B cell (primary cell): Measurements from ENCODE around the gene NBDY. TPM values are rescaled to one million over a fixed set of nuclear protein-coding genes. Genes with fewer than 3 reads are reported as not detected.

Experiments
- ATAC-seq: fragments of 200-7000 bp; cut with Tn5 transposase; one replicate; pipeline ENCODE4 v1.10.0; 2021; ENCODE audit warnings: low read depth, mild to moderate bottlenecking, moderate number of reproducible peaks, moderate library complexity
- CTCF ChIA-PET: fragments of 350-600 bp; sonication (Branson Sonifier 250); formaldehyde crosslinking; loops from one replicate; lab custom pipeline; 2021; ENCODE audit warnings: antibody characterized with exemption, inconsistent platforms; lab: Charles Lee
- POLR2A ChIA-PET: fragments of 350-600 bp; sonication (Branson Sonifier 250); formaldehyde crosslinking; loops from one replicate; lab custom pipeline; 2021; ENCODE audit warnings: antibody characterized with exemption; lab: Charles Lee
- DNase-seq: peaks from one replicate; pipeline ENCODE4 v3.0.0; 2013
- H2AFZ ChIP-seq: 2 replicates; pipeline ENCODE4 v1.6.1; 2012; ENCODE audit warnings: mild to moderate bottlenecking, low read depth, low read length; ENCODE audit not compliant: insufficient read depth, poor library complexity, severe bottlenecking
- H3K27ac ChIP-seq, 2 donors: 1 replicate in 1 of 2; 2 replicates in 1 of 2; pipeline ENCODE4 v1.5.1; 2012 to 2013; ENCODE audit warnings: low read length in 2 of 2, mild to moderate bottlenecking in 2 of 2, moderate library complexity in 1 of 2
- H3K27me3 ChIP-seq, 4 experiments: fragments of 200-600 bp in 1 of 4; sonication (generic) in 1 of 4; replicated peaks in 1 of 4; 1 replicate in 2 of 4; 2 replicates in 2 of 4; pipeline versions ENCODE4 v1.6.1 to v1.7.0; 2013 to 2016; ENCODE audit warnings: low read length in 3 of 4, mild to moderate bottlenecking in 2 of 4, mixed read lengths in 1 of 4, moderate library complexity in 1 of 4; ENCODE audit not compliant: insufficient read depth in 4 of 4, control insufficient read depth in 3 of 4; ENCODE audit errors: control extremely low read depth in 1 of 4
- H3K36me3 ChIP-seq, 2 experiments: replicated peaks in 1 of 2; 1 replicate in 1 of 2; 2 replicates in 1 of 2; pipeline versions ENCODE4 v1.6.1 to v1.7.1; 2013; ENCODE audit warnings: low read length in 1 of 2; ENCODE audit not compliant: insufficient read depth in 2 of 2, control insufficient read depth in 1 of 2; ENCODE audit errors: control extremely low read depth in 1 of 2, extremely low read depth in 1 of 2
- H3K4me1 ChIP-seq, 2 donors: fragments of 200-600 bp in 1 of 2; sonication (generic) in 1 of 2; 1 replicate in 1 of 2; 2 replicates in 1 of 2; pipeline versions ENCODE4 v1.5.1 to v1.6.1; 2013 to 2017; ENCODE audit warnings: low read length in 2 of 2; ENCODE audit not compliant: control insufficient read depth in 2 of 2, insufficient read depth in 2 of 2
- H3K4me2 ChIP-seq: replicated peaks from 2 replicates; pipeline ENCODE3; 2012; ENCODE audit warnings: mild to moderate bottlenecking, low read depth, low read length; ENCODE audit not compliant: poor library complexity, severe bottlenecking
- H3K4me3 ChIP-seq, 5 experiments: fragments of 200-600 bp in 1 of 5; sonication (generic) in 1 of 5; 1 replicate in 3 of 5; 2 replicates in 2 of 5; pipeline versions ENCODE4 v1.5.1 to v1.7.0; 2011 to 2016; ENCODE audit warnings: low read length in 4 of 5, mild to moderate bottlenecking in 4 of 5, low read depth in 2 of 5, control low read depth in 1 of 5, moderate library complexity in 1 of 5; ENCODE audit not compliant: insufficient read depth in 1 of 5; ENCODE audit errors: control extremely low read depth in 1 of 5, extremely low read depth in 1 of 5
- H3K79me2 ChIP-seq: fragments of 200-600 bp; sonication (generic); one replicate; pipeline ENCODE4 v1.6.0; 2016; ENCODE audit warnings: low read length; ENCODE audit not compliant: control insufficient read depth, insufficient read depth
- H3K9ac ChIP-seq: fragments of 200-600 bp; sonication (generic); 2 replicates; pipeline ENCODE4 v1.6.1; 2017; ENCODE audit warnings: mild to moderate bottlenecking, low read length, moderate library complexity
- H3K9me3 ChIP-seq, 3 donors: one replicate each; pipeline versions ENCODE4 v1.6.1 to v1.7.1; 2013; ENCODE audit warnings: low read length in 2 of 3; ENCODE audit not compliant: control insufficient read depth in 2 of 3, insufficient read depth in 1 of 3; ENCODE audit errors: control extremely low read depth in 1 of 3
- H4K20me1 ChIP-seq: 2 replicates; pipeline ENCODE4 v1.6.0; 2012; ENCODE audit warnings: mild to moderate bottlenecking, low read length; ENCODE audit not compliant: insufficient read depth, control insufficient read depth, poor library complexity, severe bottlenecking
- H3K27ac Mint-ChIP-seq: one replicate; pipeline ENCODE4 v1.8.0; 2021; ENCODE audit warnings: mixed read lengths
- H3K27me3 Mint-ChIP-seq: one replicate; pipeline ENCODE4 v1.8.0; 2021; ENCODE audit warnings: mixed read lengths
- H3K4me1 Mint-ChIP-seq: one replicate; pipeline ENCODE4 v1.8.0; 2021; ENCODE audit warnings: mixed read lengths
- H3K4me3 Mint-ChIP-seq: one replicate; pipeline ENCODE4 v1.8.0; 2021; ENCODE audit warnings: mixed read lengths
- H3K9me3 Mint-ChIP-seq: one replicate; pipeline ENCODE4 v1.8.0; 2022; ENCODE audit warnings: mixed read lengths; ENCODE audit not compliant: insufficient read depth
- EZH2 ChIP-seq: IDR thresholded peaks from 2 replicates; pipeline ENCODE4 v1.6.1; 2012; ENCODE audit warnings: borderline replicate concordance, low read depth, mild to moderate bottlenecking, moderate library complexity, low read length; ENCODE audit not compliant: insufficient read depth, poor library complexity, severe bottlenecking
- WGBS: methylation state at CpG from one replicate; pipeline ENCODE4 v1.1.5; 2013; ENCODE audit warnings: missing lambda C conversion rate; ENCODE audit not compliant: insufficient coverage; 5-methylcytosine and 5-hydroxymethylcytosine counted together
- intact Hi-C: fragments of 100-400 bp; cut with micrococcal nuclease; formaldehyde crosslinking; loops from one replicate; pipeline ENCODE4 v1.10.0; 2022
- polyA plus RNA-seq: library from polyadenylated mRNA; depleted of rRNA; stranded (reverse); fragments of >200 nt; gene quantifications from 2 replicates; pipeline ENCODE4 v1.2.3, GENCODE V29; 2012
- total RNA-seq, 2 donors: library from RNA; stranded (reverse); fragments of 120-200 nt in 1 of 2; gene quantifications; 1 replicate in 1 of 2; 2 replicates in 1 of 2; pipeline versions ENCODE4 v1.2.3 to v1.2.4, GENCODE V29; 2013 to 2022
- TF ChIP-seq, protein P1 (sequence below): fragments of 200-600 bp; IDR thresholded peaks from one replicate; pipeline ENCODE4 v1.8.0; 2022; ENCODE audit warnings: antibody characterized with exemption, mild to moderate bottlenecking

Gene NBDY
- total and polyA plus RNA-seq, 2 donors (not counting 1 experiment from before 2014, with no cell fraction given) = 26.7 to 36.5 TPM

DNA sequence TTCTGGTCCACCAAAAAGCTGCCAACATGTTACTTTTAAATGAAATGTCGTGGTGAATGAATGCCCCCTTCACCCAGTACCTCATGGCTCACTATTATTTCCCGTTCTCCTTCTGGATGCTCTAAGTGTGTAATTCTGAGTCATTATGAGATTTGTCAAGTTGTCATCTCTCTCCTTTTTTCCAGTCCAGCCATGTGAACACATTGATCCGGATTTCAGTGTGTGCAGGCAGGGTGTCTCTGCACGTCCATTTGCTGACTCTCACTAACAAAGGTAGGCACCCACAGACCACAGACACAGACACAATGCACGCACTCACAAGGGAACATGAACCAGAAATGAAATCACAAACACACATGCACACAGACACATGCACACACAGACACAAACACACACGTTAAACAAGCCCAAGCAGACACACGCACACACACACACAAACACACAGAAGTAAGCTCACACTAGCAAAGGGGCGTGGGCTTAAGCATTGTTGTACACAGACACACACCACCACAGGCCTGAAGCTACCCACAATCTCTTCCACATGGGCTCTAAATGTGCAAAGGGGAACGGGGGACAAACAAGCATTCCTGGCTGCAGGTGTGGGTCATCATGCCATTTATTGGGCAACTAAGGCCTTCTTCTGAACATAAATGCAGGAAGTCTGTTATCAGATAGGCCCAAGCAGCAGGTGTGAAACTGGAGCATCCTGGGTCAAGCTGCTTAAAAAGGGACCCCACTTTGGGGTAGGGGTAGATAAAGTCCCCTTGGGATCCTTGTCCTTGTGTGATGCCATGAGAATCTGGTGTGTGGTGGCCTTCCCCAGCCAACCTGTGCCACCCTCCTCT is 58.1 kb downstream of the NBDY start:
- Histone ChIP-seq H3K4me2 (no peak overlapping the region), H3K9me3 (no peaks in the 10 kb centered on the region), H3K36me3 (peaks cover 0 to 7% of the 10 kb centered on the region in 2 experiments), H3K4me1 (peaks cover 9 to 17% of the 10 kb centered on the region in 2 donors), H3K79me2 (peaks cover 20% of the 10 kb centered on the region), H3K4me3 (no peak overlapping the region), H3K27me3 (no peaks in the 10 kb centered on the region), H2AFZ (no peak overlapping the region), H3K9ac (no peak overlapping the region), H4K20me1 (peaks cover 4% of the 10 kb centered on the region), H3K27ac (no peak overlapping the region)
- no peaks in the 10 kb centered on the region for H3K27me3 Mint-ChIP-seq
- POLR2A ChIA-PET = no interaction called here
- DNase-seq (no peak), ATAC-seq (no peak)
- CTCF ChIA-PET = no interaction called here
- no peak overlapping the region for H3K27ac Mint-ChIP-seq
- H3K4me1 Mint-ChIP-seq = peaks cover 25% of the 10 kb centered on the region
- no peaks in the 10 kb centered on the region for H3K9me3 Mint-ChIP-seq
- no peak overlapping the region for H3K4me3 Mint-ChIP-seq
- 100% methylated on average over 2 of the region's 9 CpGs for WGBS
- intact Hi-C loops = no loop called here
- TF ChIP-seq, protein P1, sequence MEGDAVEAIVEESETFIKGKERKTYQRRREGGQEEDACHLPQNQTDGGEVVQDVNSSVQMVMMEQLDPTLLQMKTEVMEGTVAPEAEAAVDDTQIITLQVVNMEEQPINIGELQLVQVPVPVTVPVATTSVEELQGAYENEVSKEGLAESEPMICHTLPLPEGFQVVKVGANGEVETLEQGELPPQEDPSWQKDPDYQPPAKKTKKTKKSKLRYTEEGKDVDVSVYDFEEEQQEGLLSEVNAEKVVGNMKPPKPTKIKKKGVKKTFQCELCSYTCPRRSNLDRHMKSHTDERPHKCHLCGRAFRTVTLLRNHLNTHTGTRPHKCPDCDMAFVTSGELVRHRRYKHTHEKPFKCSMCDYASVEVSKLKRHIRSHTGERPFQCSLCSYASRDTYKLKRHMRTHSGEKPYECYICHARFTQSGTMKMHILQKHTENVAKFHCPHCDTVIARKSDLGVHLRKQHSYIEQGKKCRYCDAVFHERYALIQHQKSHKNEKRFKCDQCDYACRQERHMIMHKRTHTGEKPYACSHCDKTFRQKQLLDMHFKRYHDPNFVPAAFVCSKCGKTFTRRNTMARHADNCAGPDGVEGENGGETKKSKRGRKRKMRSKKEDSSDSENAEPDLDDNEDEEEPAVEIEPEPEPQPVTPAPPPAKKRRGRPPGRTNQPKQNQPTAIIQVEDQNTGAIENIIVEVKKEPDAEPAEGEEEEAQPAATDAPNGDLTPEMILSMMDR = no peak
- no peak for TF ChIP-seq EZH2

DNA sequence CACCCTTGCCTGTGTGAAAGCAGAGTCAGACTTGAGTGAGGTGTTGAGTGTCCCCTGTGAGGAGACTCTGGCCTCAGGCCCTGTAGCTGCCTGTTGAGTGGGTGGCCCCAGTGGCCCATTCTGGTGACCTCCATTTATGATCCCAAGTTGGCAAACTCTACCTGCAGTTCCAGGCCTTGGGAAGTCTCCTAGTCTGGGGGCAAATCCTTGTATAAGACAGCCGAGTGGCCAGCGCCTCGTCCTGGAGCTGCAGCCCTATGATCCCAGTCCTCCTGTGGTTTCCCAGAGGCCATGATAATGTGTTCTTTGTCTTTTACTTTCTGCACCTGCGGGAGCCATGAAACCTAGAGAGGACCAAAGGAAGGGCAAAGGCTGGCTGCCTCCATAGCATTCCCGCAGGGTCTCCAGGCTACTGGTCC is 58.7 kb downstream of the NBDY start:
- WGBS = 96% methylated on average over 5 of the region's 5 CpGs
- CTCF ChIA-PET = no interaction called here

More for the DNA sequence above, 58.7 kb downstream of the NBDY start:
- no peak overlapping the region for H3K9ac ChIP-seq
- peaks cover 24% of the 10 kb centered on the region for H3K4me1 Mint-ChIP-seq
- H4K20me1 ChIP-seq = peaks cover 4% of the 10 kb centered on the region
- no peaks in the 10 kb centered on the region for H3K9me3 ChIP-seq
- H3K27me3 Mint-ChIP-seq = no peaks in the 10 kb centered on the region
- H3K27ac ChIP-seq = no peak overlapping the region
- H3K4me3 ChIP-seq = no peak overlapping the region
- POLR2A ChIA-PET = no interaction called here
- H3K36me3 ChIP-seq = peaks cover 0 to 7% of the 10 kb centered on the region in 2 experiments
- H3K4me2 ChIP-seq = no peak overlapping the region
- TF ChIP-seq EZH2 = no peak
- TF ChIP-seq, protein P1 = no peak
- no peaks in the 10 kb centered on the region for H3K27me3 ChIP-seq
- H3K9me3 Mint-ChIP-seq = no peaks in the 10 kb centered on the region
- H3K27ac Mint-ChIP-seq = no peak overlapping the region
- H3K4me1 ChIP-seq = peaks cover 13 to 16% of the 10 kb centered on the region in 2 donors
- ATAC-seq (no peak), DNase-seq (no peak)
- intact Hi-C loops = no loop called here
- H2AFZ ChIP-seq = no peak overlapping the region
- H3K79me2 ChIP-seq = peaks cover 20% of the 10 kb centered on the region
- H3K4me3 Mint-ChIP-seq = no peak overlapping the region
